GM12892 (cell line): ENCODE results near the gene LINC01488.

Experiments used
- DNase-seq: peaks from one replicate; pipeline ENCODE4 v3.0.0; 2011; ENCODE audit not compliant: insufficient read length
- FAIRE-seq: peaks from 2 replicates; lab custom pipeline; 2011; peaks lifted over from hg19 to GRCh38; lab: Jason Lieb, UNC
- POLR2A ChIP-seq: IDR thresholded peaks from 2 replicates; pipeline ENCODE4 v1.6.1; 2011; ENCODE audit warnings: low read depth, low read length, control low read depth
- POLR2AphosphoS5 ChIP-seq: IDR thresholded peaks from 2 replicates; pipeline ENCODE4 v1.6.1; 2011; ENCODE audit warnings: low read depth, low read length, control low read depth
- TAF1 ChIP-seq: IDR thresholded peaks from 2 replicates; pipeline ENCODE4 v1.6.1; 2011; ENCODE audit warnings: low read depth, mild to moderate bottlenecking, control low read depth, low read length, borderline replicate concordance

Gene LINC01488

DNA sequence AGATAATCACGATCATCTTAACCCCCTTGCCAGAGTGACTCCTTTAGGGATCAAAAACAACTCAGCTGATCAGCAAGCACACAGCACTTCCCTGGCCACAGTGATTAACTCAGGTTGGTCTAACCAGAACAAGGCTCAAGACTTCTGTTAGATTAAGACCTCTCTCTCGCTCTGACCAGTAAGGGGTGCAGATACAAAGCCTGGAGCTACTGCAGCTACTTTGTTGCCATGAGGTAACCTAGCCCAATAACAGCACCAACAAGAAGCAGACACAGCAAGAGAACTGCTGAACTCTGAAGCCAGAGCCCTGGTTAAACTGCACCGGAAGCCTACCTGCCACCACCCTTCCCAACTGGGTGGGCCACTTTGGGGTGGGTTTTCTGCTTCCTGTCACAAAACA is 42.0 kb downstream of the LINC01488 start:
- FAIRE-seq: no peak
- TF ChIP-seq POLR2A (no peak), TAF1 (no peak), POLR2AphosphoS5 (no peak)
- DNase-seq: no peak

- DNase-seq (no peak), FAIRE-seq (no peak)
- TF ChIP-seq TAF1 (no peak), POLR2A (no peak), POLR2AphosphoS5 (no peak)
These were observed 42.9 kb downstream of the LINC01488 start for GRCh38 chr11:69524291-69524882.

DNA sequence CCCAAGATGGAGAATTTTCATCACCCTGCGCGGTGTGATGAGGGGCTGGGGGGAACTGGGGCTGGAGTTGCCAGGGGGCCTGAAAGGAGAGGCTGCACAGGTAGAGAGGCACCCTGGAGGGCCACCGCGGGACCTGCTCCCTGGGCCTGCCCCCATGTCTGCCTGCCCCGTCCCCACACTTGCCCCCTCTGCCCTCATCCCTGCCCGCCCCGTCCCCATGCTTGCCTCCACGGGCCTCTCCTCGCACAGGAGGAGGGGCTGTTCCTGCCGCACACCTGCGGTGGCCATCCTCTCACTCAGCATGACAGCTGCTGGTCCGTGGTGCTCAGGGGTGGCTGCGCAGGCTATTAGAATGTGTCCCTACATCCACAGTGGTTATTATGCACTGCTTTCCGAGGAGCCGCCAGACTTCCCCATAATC is 43.5 kb downstream of the LINC01488 start:
- FAIRE-seq (no peak), DNase-seq (no peak)
- no peak for TF ChIP-seq POLR2A
- no peak for TF ChIP-seq POLR2AphosphoS5

- FAIRE-seq (no peak), DNase-seq (no peak)
- TF ChIP-seq TAF1: no peak
These were observed 44.3 kb downstream of the LINC01488 start for GRCh38 chr11:69525516-69526452.

DNA sequence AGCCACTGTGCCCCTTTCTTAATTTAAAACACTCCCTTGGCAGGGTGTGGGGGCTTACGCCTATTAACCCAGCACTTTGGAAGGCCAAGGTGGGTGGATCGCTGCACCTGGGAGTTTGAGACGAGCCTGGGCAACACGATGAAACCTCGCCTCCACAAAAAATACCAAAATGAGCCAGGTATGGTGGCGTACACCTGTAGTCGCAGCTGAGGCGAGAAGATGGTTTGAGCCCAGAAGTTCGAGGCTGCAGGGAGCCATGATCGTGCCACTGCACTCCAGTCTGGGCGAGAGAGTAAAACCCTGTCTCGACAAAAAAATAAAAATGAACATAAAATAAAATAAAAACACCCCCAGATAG is 45.0 kb downstream of the LINC01488 start:
- no peak for FAIRE-seq
- TF ChIP-seq TAF1: no peak
- no peak for TF ChIP-seq POLR2A
- no peak for TF ChIP-seq POLR2AphosphoS5

GRCh38 chr11:69529001-69529400 is 47.5 kb downstream of the LINC01488 start:
- FAIRE-seq (no peak), DNase-seq (no peak)
- TF ChIP-seq TAF1 (no peak), POLR2A (no peak), POLR2AphosphoS5 (no peak)

More for the DNA sequence above, 45.0 kb downstream of the LINC01488 start:
- DNase-seq: no peak

DNA sequence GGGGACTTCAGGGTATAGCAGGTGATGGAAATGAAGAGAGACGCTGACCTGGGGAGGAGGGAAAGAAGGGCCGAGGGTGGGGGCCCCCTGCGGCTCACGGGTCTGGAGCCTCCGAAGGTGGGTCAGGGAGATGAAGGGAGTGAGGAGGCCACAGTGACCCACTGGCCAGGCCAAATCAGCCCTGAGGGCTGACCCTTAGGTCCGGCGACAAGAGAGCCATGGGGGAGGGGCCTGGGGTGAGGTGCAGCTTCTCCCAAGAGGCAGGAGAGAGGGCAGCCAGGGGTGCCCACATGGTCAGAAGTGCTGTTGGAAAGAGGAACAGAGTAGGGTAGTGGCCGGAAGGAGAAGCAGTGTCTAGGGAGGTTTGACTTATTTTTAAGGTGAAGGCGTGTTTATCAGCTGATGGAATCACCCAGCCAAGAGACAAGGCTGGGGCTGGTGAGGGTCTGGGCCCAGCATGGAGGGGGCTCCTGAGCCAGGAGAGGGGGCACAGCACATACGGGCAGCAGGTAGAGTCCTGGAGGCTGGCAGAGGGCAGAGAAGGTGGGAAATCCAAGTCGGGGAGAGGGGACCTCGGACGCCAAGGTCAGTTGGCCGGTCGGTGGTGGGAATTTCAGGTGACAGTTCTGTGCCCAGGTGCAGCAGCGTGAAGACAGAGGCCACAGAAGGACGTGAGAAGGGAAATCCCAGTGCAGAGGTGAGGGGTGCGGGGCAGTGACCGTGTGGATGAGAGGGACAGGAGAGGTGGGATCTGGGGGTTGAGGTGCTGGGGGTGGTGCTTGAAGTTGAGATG is 49.0 kb downstream of the LINC01488 start:
- no peak for DNase-seq

DNA sequence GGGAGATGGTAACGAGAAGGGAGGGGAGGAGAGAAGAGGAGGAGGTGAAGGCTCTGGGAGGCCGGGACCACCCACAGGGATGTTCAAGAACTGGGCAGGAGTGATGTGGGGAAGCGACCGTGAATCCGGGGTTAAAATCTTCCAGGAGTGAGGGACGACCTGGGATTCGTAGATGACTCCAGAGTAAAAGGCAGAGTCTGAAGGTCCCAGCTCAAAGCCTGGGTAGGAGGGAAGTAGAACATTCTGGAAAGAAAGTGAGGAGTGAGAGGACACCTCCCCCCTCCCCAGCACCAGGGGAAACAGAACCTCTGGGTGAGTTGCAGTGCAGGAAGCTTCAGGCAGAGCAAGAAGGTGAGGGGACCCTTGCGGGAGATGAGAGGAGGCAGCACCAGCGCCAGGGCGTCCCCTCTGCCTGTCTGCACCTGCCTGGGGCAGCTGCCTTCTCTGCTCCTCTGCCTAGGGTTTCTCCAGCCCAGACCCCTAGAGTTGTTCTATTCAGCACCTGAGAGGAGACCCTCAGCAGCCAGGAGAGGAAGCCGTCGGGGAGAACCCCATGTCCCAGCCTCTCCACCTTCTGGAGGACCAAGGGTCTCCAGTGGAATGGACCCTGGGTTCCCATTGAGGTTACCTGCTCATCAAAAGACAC is 49.7 kb downstream of the LINC01488 start:
- FAIRE-seq: no peak
- TF ChIP-seq TAF1 (no peak), POLR2AphosphoS5 (no peak), POLR2A (no peak)
- no peak for DNase-seq

More for the DNA sequence above, 49.0 kb downstream of the LINC01488 start:
- FAIRE-seq: no peak
- no peak for TF ChIP-seq POLR2AphosphoS5
- no peak for TF ChIP-seq POLR2A
- no peak for TF ChIP-seq TAF1

DNA sequence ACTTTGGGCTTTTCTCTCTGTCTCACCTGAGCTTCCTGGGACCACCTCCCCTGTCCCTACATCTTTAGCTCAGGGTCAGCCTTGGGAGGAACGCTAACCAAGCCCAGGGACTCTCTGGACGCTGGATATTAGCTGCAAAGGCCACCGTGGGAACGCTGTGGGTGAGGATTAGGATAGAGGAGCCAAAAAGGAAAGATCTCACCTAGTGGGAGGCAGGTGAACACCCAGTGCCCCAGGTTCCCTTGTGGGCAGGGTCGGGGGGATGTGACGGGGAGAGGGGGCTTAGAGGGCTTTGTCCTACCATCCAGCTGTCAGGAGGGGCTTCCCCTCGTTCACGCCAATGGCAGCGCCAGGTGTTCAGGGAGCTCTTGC is 50.2 kb downstream of the LINC01488 start:
- TF ChIP-seq TAF1 (no peak), POLR2A (no peak), POLR2AphosphoS5 (no peak)
- no peak for FAIRE-seq
- DNase-seq: no peak

DNA sequence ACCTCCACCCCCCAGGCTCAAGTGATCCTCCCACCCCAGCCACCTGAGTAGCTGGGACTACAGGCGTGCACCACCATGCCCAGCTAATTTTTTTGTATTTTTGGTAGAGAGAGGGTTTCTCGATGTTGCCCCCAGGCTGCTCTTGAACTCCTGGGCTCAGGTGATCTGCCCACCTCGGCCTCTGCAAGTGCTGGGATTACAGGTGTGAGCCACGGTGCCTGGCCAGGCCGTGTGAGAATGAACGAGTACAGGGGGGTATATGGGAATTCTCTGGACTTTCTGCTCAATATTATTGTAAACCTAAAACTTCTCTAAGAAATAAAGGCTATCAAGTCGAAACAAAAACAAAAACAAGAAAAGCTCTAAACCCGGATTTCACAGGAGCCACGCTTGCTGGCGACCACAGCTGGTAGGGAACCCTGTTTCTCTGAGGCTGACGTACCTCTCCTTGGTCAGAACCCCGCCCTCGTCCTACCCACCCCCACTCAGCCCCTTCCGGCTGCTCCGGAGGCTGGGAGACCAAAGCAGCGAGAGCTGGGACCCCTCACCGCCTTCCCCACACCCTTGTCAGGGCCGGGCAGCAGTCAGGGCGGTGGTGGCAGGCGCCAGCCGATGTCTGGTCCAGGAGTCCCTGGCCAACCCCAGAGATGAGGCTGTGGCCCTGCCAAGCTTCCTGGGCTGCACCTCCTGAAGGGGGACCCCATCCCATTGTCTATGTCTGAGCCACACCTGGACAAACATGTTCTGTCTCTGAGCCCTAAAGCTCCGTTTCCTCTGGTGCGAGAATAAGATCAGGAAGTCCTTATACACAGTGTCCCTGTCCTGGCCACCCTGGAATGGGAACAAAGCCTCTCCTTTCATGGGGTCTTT is 52.1 kb downstream of the LINC01488 start:
- DNase-seq: no peak
- TF ChIP-seq POLR2A (no peak), TAF1 (no peak), POLR2AphosphoS5 (no peak)
- FAIRE-seq: no peak

DNA sequence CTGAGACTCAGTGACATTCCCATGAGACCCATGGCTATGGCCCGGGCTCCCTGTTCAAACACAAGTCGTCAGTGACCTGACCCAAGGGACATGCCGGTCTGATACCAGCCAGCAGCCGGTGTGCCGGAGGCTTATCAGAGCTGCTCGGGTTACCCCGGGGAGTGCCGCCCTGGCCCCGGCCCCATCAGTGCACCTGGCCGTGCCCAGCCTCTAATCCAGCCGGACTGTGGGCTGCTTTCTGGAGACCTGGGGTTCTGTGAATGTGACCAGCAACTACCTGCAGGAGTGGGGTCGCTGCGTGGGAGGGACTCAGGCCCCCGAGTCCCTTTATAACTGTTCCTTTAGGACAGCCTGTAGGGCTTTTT is 52.7 kb downstream of the LINC01488 start:
- no peak for TF ChIP-seq TAF1
- TF ChIP-seq POLR2A: no peak
- no peak for TF ChIP-seq POLR2AphosphoS5
- FAIRE-seq (no peak), DNase-seq (no peak)
